MM.1S (cell line): ENCODE data around the gene MEGF6.

Experiments
- DNase-seq: peaks from one replicate; pipeline ENCODE4 v3.0.0-alpha.2; 2015
- H2AFZ ChIP-seq: fragments of 300-600 bp; sonication (generic); 2 replicates; pipeline ENCODE4 v1.6.0; 2016; ENCODE audit warnings: antibody characterized with exemption, low read length
- H3F3A ChIP-seq: fragments of 300-600 bp; sonication (generic); 2 replicates; pipeline ENCODE4 v1.6.1; 2016; ENCODE audit warnings: mild to moderate bottlenecking, antibody characterized with exemption, low read length, moderate library complexity, mixed read lengths; ENCODE audit not compliant: insufficient read depth
- H3K27ac ChIP-seq: fragments of 300-600 bp; sonication (generic); 2 replicates; pipeline ENCODE4 v1.5.1; 2016; ENCODE audit warnings: mild to moderate bottlenecking, low read length
- H3K27me3 ChIP-seq: fragments of 300-600 bp; sonication (generic); replicated peaks from 2 replicates; pipeline ENCODE4 v1.6.0; 2016; ENCODE audit warnings: low read length; ENCODE audit not compliant: insufficient read depth
- H3K36me3 ChIP-seq: fragments of 300-600 bp; sonication (generic); replicated peaks from 2 replicates; pipeline ENCODE4 v1.6.1; 2016; ENCODE audit warnings: mild to moderate bottlenecking, low read length, mixed read lengths; ENCODE audit not compliant: insufficient read depth
- H3K4me1 ChIP-seq: fragments of 300-600 bp; sonication (generic); 2 replicates; pipeline ENCODE4 v1.6.1; 2016; ENCODE audit warnings: low read length, mixed read lengths
- H3K4me2 ChIP-seq: fragments of 300-600 bp; sonication (generic); 2 replicates; pipeline ENCODE4 v1.6.0; 2016; ENCODE audit warnings: low read depth, low read length
- H3K4me3 ChIP-seq: fragments of 300-600 bp; sonication (generic); 2 replicates; pipeline ENCODE4 v1.5.1; 2016; ENCODE audit warnings: low read length, mixed read lengths
- H3K79me2 ChIP-seq: fragments of 300-600 bp; sonication (generic); 2 replicates; pipeline ENCODE4 v1.6.1; 2016; ENCODE audit warnings: mixed run types, low read length, mixed read lengths
- H3K9ac ChIP-seq: fragments of 300-600 bp; sonication (generic); 2 replicates; pipeline ENCODE4 v1.6.1; 2016; ENCODE audit warnings: low read length, mixed read lengths
- H3K9me2 ChIP-seq: fragments of 300-600 bp; sonication (generic); replicated peaks from 2 replicates; pipeline ENCODE4 v1.6.1; 2016; ENCODE audit warnings: mild to moderate bottlenecking, low read length, mixed read lengths; ENCODE audit not compliant: insufficient read depth
- H3K9me3 ChIP-seq: fragments of 300-600 bp; sonication (generic); replicated peaks from 2 replicates; pipeline ENCODE4 v1.6.1; 2016; ENCODE audit warnings: mild to moderate bottlenecking, low read length, mixed read lengths; ENCODE audit not compliant: insufficient read depth
- H4K20me1 ChIP-seq: fragments of 300-600 bp; sonication (generic); 2 replicates; pipeline ENCODE4 v1.6.1; 2016; ENCODE audit warnings: mild to moderate bottlenecking, low read length, moderate library complexity, mixed read lengths; ENCODE audit not compliant: insufficient read depth
- CTCF ChIP-seq: fragments of 300-600 bp; sonication (generic); IDR thresholded peaks from 2 replicates; pipeline ENCODE4 v1.5.1; 2016; ENCODE audit warnings: antibody characterized with exemption, low read length, mixed read lengths
- EZH2 ChIP-seq: fragments of 300-600 bp; sonication (generic); optimal IDR thresholded peaks from 2 replicates; pipeline ENCODE3; 2017; ENCODE audit warnings: low read depth, mild to moderate bottlenecking, antibody characterized with exemption, low read length, mixed read lengths
- EZH2phosphoT487 ChIP-seq: fragments of 300-600 bp; sonication (generic); IDR thresholded peaks from 2 replicates; pipeline ENCODE4 v1.6.1; 2018; ENCODE audit warnings: antibody characterized with exemption, low read length

Gene MEGF6

GRCh38 chr1:3485016-3485415, 126.3 kb downstream of the MEGF6 start:
- H3K27me3 ChIP-seq, result peaks cover 76% of the 10 kb centered on the region
- TF ChIP-seq EZH2phosphoT487 (no peak), CTCF (no peak), EZH2 (no peak)
- H4K20me1 ChIP-seq, result no peaks in the 10 kb centered on the region
- H3K9me3 ChIP-seq, result no peaks in the 10 kb centered on the region
- DNase-seq, result no peak
- no peak overlapping the region for H3K4me3 ChIP-seq
- H3K36me3 ChIP-seq, result no peaks in the 10 kb centered on the region
- H3K9me2 ChIP-seq, result no peaks in the 10 kb centered on the region
- no peaks in the 10 kb centered on the region for H3K4me1 ChIP-seq
- H3K9ac ChIP-seq, result no peak overlapping the region
- no peaks in the 10 kb centered on the region for H3F3A ChIP-seq
- H3K27ac ChIP-seq, result no peak overlapping the region
- H2AFZ ChIP-seq, result no peak overlapping the region
- no peaks in the 10 kb centered on the region for H3K79me2 ChIP-seq
- no peak overlapping the region for H3K4me2 ChIP-seq

GRCh38 chr1:3483801-3484444, 127.4 kb downstream of the MEGF6 start:
- Histone ChIP-seq H2AFZ (no peak overlapping the region), H3K4me1 (no peaks in the 10 kb centered on the region), H3K27ac (no peak overlapping the region), H4K20me1 (no peaks in the 10 kb centered on the region), H3K4me3 (no peak overlapping the region), H3K36me3 (no peaks in the 10 kb centered on the region), H3K9me2 (no peaks in the 10 kb centered on the region), H3K9ac (no peak overlapping the region), H3K9me3 (no peaks in the 10 kb centered on the region), H3K79me2 (no peaks in the 10 kb centered on the region), H3F3A (no peaks in the 10 kb centered on the region), H3K27me3 (peaks cover 69% of the 10 kb centered on the region), H3K4me2 (no peak overlapping the region)
- DNase-seq, result peak; percentile 23
- peak; percentile 81 for TF ChIP-seq CTCF
- TF ChIP-seq EZH2, result no peak

GRCh38 chr1:3483380-3483779, 127.9 kb downstream of the MEGF6 start:
- H4K20me1 ChIP-seq, result no peaks in the 10 kb centered on the region
- no peaks in the 10 kb centered on the region for H3K36me3 ChIP-seq
- H2AFZ ChIP-seq, result no peak overlapping the region
- H3K27me3 ChIP-seq, result peaks cover 68% of the 10 kb centered on the region
- no peaks in the 10 kb centered on the region for H3F3A ChIP-seq
- no peak for DNase-seq
- no peaks in the 10 kb centered on the region for H3K9me2 ChIP-seq
- no peaks in the 10 kb centered on the region for H3K9me3 ChIP-seq
- H3K27ac ChIP-seq, result no peak overlapping the region
- no peaks in the 10 kb centered on the region for H3K79me2 ChIP-seq
- H3K4me1 ChIP-seq, result no peaks in the 10 kb centered on the region
- H3K4me2 ChIP-seq, result no peak overlapping the region
- H3K9ac ChIP-seq, result no peak overlapping the region
- no peak overlapping the region for H3K4me3 ChIP-seq
- TF ChIP-seq EZH2, result no peak
- no peak for TF ChIP-seq EZH2phosphoT487
- no peak for TF ChIP-seq CTCF
